Left ventricle myocardium inferior (tissue), 1 donor: ENCODE results near the gene VSX1. TPM values are rescaled to one million over a fixed set of nuclear protein-coding genes. Genes with fewer than 3 reads are reported as not detected.
A peak's percentile ranks its signal among the peaks of the same experiment; 100 is the strongest.

Experiments
- DNase-seq: peaks from one replicate; pipeline ENCODE4 v3.0.0-alpha.2; 2020
- H3K27ac ChIP-seq: fragments of 200-600 bp; replicated peaks from 2 replicates; pipeline ENCODE4 v1.8.0; 2021
- H3K27me3 ChIP-seq: fragments of 200-600 bp; 2 replicates; pipeline ENCODE4 v1.8.0; 2021; ENCODE audit warnings: low read depth
- H3K36me3 ChIP-seq: fragments of 200-600 bp; 2 replicates; pipeline ENCODE4 v1.8.0; 2021
- H3K4me1 ChIP-seq: fragments of 200-600 bp; 2 replicates; pipeline ENCODE4 v1.8.0; 2021
- H3K4me3 ChIP-seq: fragments of 200-600 bp; 2 replicates; pipeline ENCODE4 v1.8.0; 2021; ENCODE audit warnings: mild to moderate bottlenecking, moderate library complexity
- H3K9me3 ChIP-seq: fragments of 200-600 bp; replicated peaks from 2 replicates; pipeline ENCODE4 v1.8.0; 2021
- CTCF ChIP-seq: fragments of 200-600 bp; IDR thresholded peaks from 2 replicates; pipeline ENCODE4 v1.8.0; 2021; ENCODE audit warnings: antibody characterized with exemption, mild to moderate bottlenecking, borderline replicate concordance
- intact Hi-C: fragments of 100-400 bp; cut with micrococcal nuclease; formaldehyde crosslinking; loops from one replicate; pipeline ENCODE4 v1.11.0; 2022
- total RNA-seq: library from RNA; stranded (reverse); fragmentation: NEBNext Ultra II Directional; extraction: Animal tissue kit (Norgen Biotek cat#: 25700); gene quantifications from one replicate; pipeline ENCODE4 v1.2.1, GENCODE V29; 2021
- donor health status: DM: no; HTN: yes; CAD: no; lungs with severe emphysema.

VSX1 gene
- total RNA-seq, 1 donor from 2014 or later = 0.33 TPM

DNA sequence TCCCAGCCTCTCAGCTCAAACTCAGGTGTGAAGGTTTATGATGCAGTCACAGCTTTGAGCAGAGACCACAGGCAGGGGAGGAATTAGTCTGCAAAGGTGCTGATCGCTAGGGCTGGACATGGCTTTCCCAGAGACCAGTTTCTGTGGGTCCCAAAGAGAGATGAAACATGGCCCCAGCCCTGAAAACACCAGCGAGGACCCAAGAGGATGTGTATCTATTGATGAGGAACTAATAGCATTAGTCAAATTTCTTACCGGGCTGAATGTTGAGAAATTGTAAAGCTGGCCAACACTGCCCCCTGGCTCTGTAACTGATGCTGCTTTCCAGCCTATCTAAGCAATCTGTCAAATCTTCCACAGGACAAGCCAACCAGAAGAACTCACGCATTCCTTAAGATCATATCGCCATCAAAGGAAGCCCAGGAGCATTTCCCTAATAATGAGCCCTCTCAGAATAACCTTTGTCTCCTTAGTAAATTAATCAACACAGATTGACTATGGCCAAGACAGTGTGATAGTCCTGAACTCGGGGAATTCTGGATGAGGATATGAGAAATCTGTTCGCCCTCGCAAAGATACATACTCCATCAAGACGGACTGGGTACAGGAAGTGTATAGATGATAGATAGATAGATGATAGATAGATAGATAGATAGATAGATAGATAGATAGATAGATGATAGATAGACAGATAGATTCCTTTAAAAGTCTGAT is 16.2 kb downstream of the VSX1 start:
- H3K27ac ChIP-seq = no peak overlapping the region
- peaks cover 20% of the 10 kb centered on the region for H3K4me1 ChIP-seq
- intact Hi-C loops = loop anchor here (2.0 kb wide), 1 partner anchor 71 kb away; no protein-coding TSS in a partner anchor
- no peak overlapping the region for H3K4me3 ChIP-seq
- H3K9me3 ChIP-seq = no peaks in the 10 kb centered on the region
- peaks cover 34% of the 10 kb centered on the region for H3K27me3 ChIP-seq
- no peaks in the 10 kb centered on the region for H3K36me3 ChIP-seq
- DNase-seq = peak; percentile 64
- peak; percentile 89 for TF ChIP-seq CTCF

- H3K9me3 ChIP-seq = no peaks in the 10 kb centered on the region
- H3K27ac ChIP-seq = peak overlapping the region; percentile 14
- no peak for DNase-seq
- no peak overlapping the region for H3K4me3 ChIP-seq
- H3K36me3 ChIP-seq = no peaks in the 10 kb centered on the region
- H3K4me1 ChIP-seq = peaks cover 20% of the 10 kb centered on the region
- peaks cover 28% of the 10 kb centered on the region for H3K27me3 ChIP-seq
- intact Hi-C loops = loop anchor here (2.0 kb wide), 1 partner anchor 70 kb away; no protein-coding TSS in a partner anchor
- TF ChIP-seq CTCF = no peak
Observed at GRCh38 chr20:25065072-25065624, 16.8 kb downstream of the VSX1 start.

DNA sequence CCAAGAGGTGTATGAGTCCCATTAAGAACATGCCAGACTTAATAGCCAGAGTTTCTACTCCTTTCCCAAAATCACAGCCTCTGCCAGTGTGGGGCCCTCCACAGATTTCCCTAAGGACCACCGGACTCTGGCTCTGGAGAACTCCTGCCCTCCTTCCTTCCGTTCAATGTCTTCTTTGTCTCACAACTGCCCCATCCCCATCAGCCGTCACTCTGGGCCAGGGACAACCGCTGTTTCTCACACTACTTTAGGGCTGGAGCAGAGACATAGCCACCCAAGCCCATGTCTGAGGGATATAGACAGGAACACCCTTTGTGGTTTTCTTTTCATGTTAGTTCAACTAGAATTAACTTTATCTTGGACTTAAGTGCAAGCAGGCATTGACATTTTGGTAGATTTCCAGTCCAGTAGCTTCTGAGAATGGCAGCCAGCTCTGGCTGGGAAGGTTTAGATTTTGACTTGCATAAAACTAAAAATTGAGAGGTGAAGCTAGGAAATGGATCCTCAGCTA is 17.3 kb downstream of the VSX1 start:
- no peak for DNase-seq
- Histone ChIP-seq H3K9me3 (no peaks in the 10 kb centered on the region), H3K36me3 (no peaks in the 10 kb centered on the region), H3K4me3 (no peak overlapping the region), H3K27me3 (peaks cover 23% of the 10 kb centered on the region), H3K4me1 (peaks cover 20% of the 10 kb centered on the region), H3K27ac (peak overlapping the region; percentile 14)
- no peak for TF ChIP-seq CTCF
- intact Hi-C loops = loop anchor here (2.0 kb wide), 1 partner anchor 70 kb away; no protein-coding TSS in a partner anchor

GRCh38 chr20:25063981-25064380 is 18.0 kb downstream of the VSX1 start:
- intact Hi-C loops = loop anchor here (2.0 kb wide), 1 partner anchor 69 kb away; no protein-coding TSS in a partner anchor
- no peak for DNase-seq
- TF ChIP-seq CTCF = no peak
- peaks cover 25% of the 10 kb centered on the region for H3K4me1 ChIP-seq
- H3K9me3 ChIP-seq = no peaks in the 10 kb centered on the region
- no peak overlapping the region for H3K4me3 ChIP-seq
- no peak overlapping the region for H3K27ac ChIP-seq
- peaks cover 16% of the 10 kb centered on the region for H3K27me3 ChIP-seq
- no peaks in the 10 kb centered on the region for H3K36me3 ChIP-seq

- Histone ChIP-seq H3K4me3 (no peak overlapping the region), H3K27me3 (peaks cover 13% of the 10 kb centered on the region), H3K4me1 (peaks cover 29% of the 10 kb centered on the region), H3K36me3 (no peaks in the 10 kb centered on the region), H3K9me3 (no peaks in the 10 kb centered on the region), H3K27ac (no peak overlapping the region)
- DNase-seq = no peak
- intact Hi-C loops = no loop called here
- no peak for TF ChIP-seq CTCF
Observed at GRCh38 chr20:25063546-25063945, 18.4 kb downstream of the VSX1 start.
